SH-SY5Y (cell line): ENCODE results near the gene PADI1.

Experiments used
- GATA2 ChIP-seq: IDR thresholded peaks from 2 replicates; pipeline ENCODE4 v1.6.1; 2011; ENCODE audit warnings: mild to moderate bottlenecking, low read depth, low read length
- GATA3 ChIP-seq: IDR thresholded peaks from 2 replicates; pipeline ENCODE4 v1.6.1; 2011; ENCODE audit warnings: low read depth, mild to moderate bottlenecking, low read length, moderate library complexity

PADI1 gene

DNA sequence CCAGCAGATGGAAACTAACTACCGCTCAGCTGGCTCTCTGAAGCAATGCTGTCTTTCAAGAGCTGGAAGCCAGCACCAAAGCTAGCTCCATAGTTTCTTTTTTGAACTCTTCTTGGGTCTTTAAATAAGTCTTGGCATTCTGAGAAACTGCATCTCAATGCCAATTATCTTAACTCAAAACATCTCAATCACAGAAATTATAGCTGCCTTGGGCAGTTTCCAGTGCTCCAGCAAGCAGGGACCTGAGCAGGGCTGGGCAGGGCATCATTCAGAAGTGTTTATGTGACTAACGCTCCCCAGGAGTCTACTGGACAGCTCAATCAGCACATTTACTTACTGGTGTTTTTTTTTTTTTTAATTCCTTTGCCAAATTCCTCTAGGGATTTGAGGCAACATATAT, 84.8 kb downstream of the PADI1 start:
- TF ChIP-seq GATA3 (no peak), GATA2 (no peak)

DNA sequence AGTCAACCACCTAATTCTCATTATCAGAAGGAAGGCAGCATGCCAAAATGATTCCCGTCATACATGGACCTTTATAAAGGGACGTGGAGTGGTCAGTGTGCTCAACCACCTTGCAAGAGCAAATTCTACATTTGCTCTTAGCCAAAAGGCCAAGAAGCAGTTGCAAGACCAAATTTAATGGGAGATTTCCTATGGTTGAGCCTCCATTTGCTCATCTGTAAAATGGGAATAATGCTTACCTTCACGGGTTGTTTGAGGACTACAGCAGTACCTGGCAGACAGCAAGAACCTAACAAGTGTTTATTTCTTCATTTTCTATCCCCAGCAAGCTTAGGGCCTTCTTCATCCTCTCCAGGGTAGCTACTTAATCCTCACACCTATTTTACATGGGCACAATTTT, 85.6 kb downstream of the PADI1 start:
- no peak for TF ChIP-seq GATA3
- TF ChIP-seq GATA2 = no peak

DNA sequence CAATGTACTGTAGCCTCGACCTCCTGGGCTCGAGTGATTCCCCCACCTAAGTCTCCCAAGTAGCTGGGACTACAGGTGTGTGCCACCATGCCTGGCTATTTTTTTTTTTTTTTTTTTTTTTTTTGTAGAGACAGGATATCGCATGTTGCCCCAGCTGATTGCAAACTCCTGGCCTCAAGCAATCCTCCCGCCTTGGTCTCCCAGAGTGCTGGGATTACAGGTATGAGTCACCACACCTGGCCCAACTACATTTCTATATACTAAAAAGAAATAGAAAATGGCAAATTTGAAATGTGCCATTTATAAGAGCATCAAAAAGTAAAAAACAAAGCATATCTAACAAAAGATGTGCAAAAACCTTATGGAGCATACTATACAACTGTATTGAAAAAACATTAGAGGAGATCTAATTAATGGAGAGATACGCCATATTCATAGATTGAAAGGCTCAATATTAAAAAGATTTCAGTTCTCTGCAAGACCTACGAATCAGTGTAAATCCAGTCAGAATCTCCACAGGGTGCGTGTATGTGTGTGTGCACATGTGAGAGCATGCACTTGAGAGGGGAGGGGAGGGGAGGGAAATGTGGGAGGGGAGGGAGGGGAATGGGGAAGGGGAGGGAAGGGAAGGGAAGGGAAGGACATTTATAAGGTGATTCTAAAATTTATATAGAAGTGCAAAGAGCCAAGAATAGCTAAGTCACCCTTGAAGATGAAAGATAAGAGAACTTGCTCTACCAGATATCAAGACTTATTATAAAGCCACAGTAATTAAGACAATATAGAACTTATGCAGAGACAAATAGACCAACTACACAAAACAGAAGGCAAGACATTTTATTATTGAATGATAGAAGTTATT, 87.6 kb downstream of the PADI1 start:
- TF ChIP-seq GATA3 (no peak), GATA2 (no peak)

DNA sequence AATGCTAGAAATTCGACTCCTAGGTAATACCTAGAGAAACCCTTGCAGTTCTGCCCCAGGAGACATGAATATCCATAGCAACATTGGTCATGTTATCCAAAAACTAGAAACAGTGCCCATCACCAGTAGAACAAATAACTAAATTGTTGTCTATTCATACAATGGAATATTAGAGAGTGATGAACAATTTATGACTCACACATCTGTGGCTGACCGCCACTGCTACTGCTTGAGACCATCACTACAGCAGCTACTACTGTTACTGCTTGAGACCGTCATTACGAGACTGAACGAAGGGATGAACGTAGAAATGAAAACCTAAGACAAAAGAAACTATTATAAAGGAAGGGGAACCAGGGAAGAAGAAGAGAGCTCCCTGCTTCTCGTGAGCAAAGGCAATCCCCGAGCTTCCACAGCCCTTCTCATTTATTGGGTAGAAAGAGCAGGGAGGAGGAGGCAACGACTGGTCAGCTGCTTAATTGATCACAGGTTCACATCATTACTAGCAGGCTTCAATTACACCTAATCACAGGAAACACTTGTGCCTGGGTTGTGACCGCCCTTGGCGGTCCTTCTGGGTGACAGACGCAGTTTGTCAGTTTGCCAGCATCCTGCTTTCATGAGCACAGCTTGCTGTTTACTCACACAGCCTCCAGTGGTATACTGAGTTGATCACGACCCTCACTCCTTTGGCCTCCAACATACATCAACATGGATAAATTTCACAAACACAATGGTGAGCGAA, 88.9 kb downstream of the PADI1 start:
- TF ChIP-seq GATA3 (no peak), GATA2 (no peak)

DNA sequence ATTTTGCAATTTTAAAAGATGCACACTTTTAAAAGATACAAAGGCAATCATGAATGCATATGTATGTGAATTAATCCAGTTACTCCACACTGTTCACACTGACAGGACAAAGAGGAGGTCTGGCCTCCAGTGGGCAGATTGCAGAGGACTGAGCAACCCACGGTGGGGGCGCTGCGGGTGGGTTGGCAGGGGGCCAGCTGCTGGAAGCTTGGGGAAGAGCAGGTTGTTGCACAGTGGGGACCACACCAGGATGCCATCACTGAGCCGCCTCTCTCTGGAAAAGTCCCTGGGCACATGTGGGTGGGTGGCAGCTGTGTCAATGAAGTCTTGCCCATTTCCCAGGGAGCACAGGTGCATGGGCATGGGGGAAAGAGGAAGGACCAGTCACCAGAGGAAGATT, 90.4 kb downstream of the PADI1 start:
- TF ChIP-seq GATA2 (no peak), GATA3 (no peak)
